Fibroblast of lung (primary cell): Measurements from ENCODE around the gene ANKRD27.

Experiments used
- CTCF ChIP-seq, 2 donors: IDR thresholded peaks in 1 of 2; conservative IDR thresholded peaks in 1 of 2; 1 replicate in 1 of 2; 2 replicates in 1 of 2; pipeline ENCODE4 v1.5.1; 2011 to 2012; ENCODE audit warnings: low read length in 2 of 2, control low read depth in 1 of 2, inconsistent platforms in 1 of 2, low read depth in 1 of 2, mild to moderate bottlenecking in 1 of 2
- EZH2 ChIP-seq: IDR thresholded peaks from 2 replicates; pipeline ENCODE4 v1.5.1; 2012; ENCODE audit warnings: low read length, control low read depth, mild to moderate bottlenecking; ENCODE audit errors: missing control alignments

GRCh38 chr19:32672841-32673240, 2.1 kb downstream of the ANKRD27 start:
- no peak for TF ChIP-seq CTCF (conservative IDR thresholded peaks at IDR 0.05 in 1 of 2, IDR thresholded peaks at IDR 0.05 in 1 of 2; ENCODE audit: low read depth in 1 of 2, low read length in 2 of 2)
- TF ChIP-seq EZH2 = no peak
